Dendritic cell treated with granulocyte-macrophage colony-stimulating factor and Interleukin-4, amounts not matched to agents 40 ng/mL and 50 ng/mL, for 4 days (primary cell): ENCODE measurements around the gene PIM1.
"Not testable (repeated sequence)": the region's sequence is repeated elsewhere in the genome, so short reads cannot be mapped to it uniquely, and the experiment has no call there.

Experiments
- H3K27ac Mint-ChIP-seq: one replicate; pipeline ENCODE4 v1.8.0; 2022; ENCODE audit warnings: mild to moderate bottlenecking, mixed read lengths
- H3K27me3 Mint-ChIP-seq: one replicate; pipeline ENCODE4 v1.8.0; 2022; ENCODE audit warnings: mild to moderate bottlenecking, mixed read lengths
- H3K36me3 Mint-ChIP-seq: one replicate; pipeline ENCODE4 v1.8.0; 2022; ENCODE audit warnings: low read depth, mixed read lengths
- H3K4me1 Mint-ChIP-seq: one replicate; pipeline ENCODE4 v1.8.0; 2022; ENCODE audit warnings: low read depth, mixed read lengths
- H3K4me3 Mint-ChIP-seq: one replicate; pipeline ENCODE4 v1.8.0; 2022; ENCODE audit warnings: mild to moderate bottlenecking, moderate library complexity, mixed read lengths
- H3K9me3 Mint-ChIP-seq: one replicate; pipeline ENCODE4 v1.8.0; 2022; ENCODE audit warnings: mixed read lengths
- intact Hi-C: fragments of 100-400 bp; cut with micrococcal nuclease; formaldehyde crosslinking; loops from one replicate; pipeline ENCODE4 v1.15.0; 2022

Gene PIM1

GRCh38 chr6:37171970-37172812 is 2.2 kb downstream of the PIM1 start:
- H3K27me3 Mint-ChIP-seq, result peaks cover 6% of the 10 kb centered on the region
- intact Hi-C loops, result loop anchor here (1.0 to 5.0 kb wide), 7 partner anchors 38 to 285 kb away; partner anchors contain the start of gene C6orf89

GRCh38 chr6:37172912-37173492 is 3.0 kb downstream of the PIM1 start:
- peaks cover 2% of the 10 kb centered on the region for H3K27me3 Mint-ChIP-seq
- intact Hi-C loops, result loop anchor here (1.0 to 5.0 kb wide), 6 partner anchors 37 to 286 kb away; partner anchors contain the start of gene C6orf89
- H3K27ac Mint-ChIP-seq, result no peak overlapping the region
- H3K4me1 Mint-ChIP-seq, result peaks cover 78% of the 10 kb centered on the region
- peak overlapping the region; percentile 2 for H3K4me3 Mint-ChIP-seq
- H3K9me3 Mint-ChIP-seq, result no peaks in the 10 kb centered on the region
- peaks cover 53% of the 10 kb centered on the region for H3K36me3 Mint-ChIP-seq

More at GRCh38 chr6:37171970-37172812, 2.2 kb downstream of the PIM1 start:
- Mint-ChIP-seq H3K4me1 (peaks cover 70% of the 10 kb centered on the region), H3K27ac (peak overlapping the region; percentile 90), H3K36me3 (peaks cover 53% of the 10 kb centered on the region), H3K4me3 (peak overlapping the region; percentile 81), H3K9me3 (no peaks in the 10 kb centered on the region)

GRCh38 chr6:37173493-37174195 is 3.7 kb downstream of the PIM1 start:
- peak overlapping the region; percentile 75 for H3K27ac Mint-ChIP-seq
- H3K4me1 Mint-ChIP-seq, result peaks cover 83% of the 10 kb centered on the region
- peaks cover 53% of the 10 kb centered on the region for H3K36me3 Mint-ChIP-seq
- H3K4me3 Mint-ChIP-seq, result no peak overlapping the region
- intact Hi-C loops, result loop anchor here (2.0 to 5.0 kb wide), 2 partner anchors 115 to 286 kb away; partner anchors contain the start of gene C6orf89
- no peaks in the 10 kb centered on the region for H3K27me3 Mint-ChIP-seq
- H3K9me3 Mint-ChIP-seq, result no peaks in the 10 kb centered on the region

- H3K27me3 Mint-ChIP-seq, result no peaks in the 10 kb centered on the region
- intact Hi-C loops, result loop anchor here (5.0 kb wide), 1 partner anchor 287 kb away; the partner anchor contains the start of gene C6orf89
- H3K9me3 Mint-ChIP-seq, result no peaks in the 10 kb centered on the region
- H3K27ac Mint-ChIP-seq, result peak overlapping the region; percentile 75
- H3K4me1 Mint-ChIP-seq, result peaks cover 78% of the 10 kb centered on the region
- peak overlapping the region; percentile 64 for H3K4me3 Mint-ChIP-seq
- peaks cover 53% of the 10 kb centered on the region for H3K36me3 Mint-ChIP-seq
Observed at GRCh38 chr6:37174196-37174514, 4.2 kb downstream of the PIM1 start.

GRCh38 chr6:37174515-37175331 is 4.8 kb downstream of the PIM1 start:
- Mint-ChIP-seq H3K27me3 (no peaks in the 10 kb centered on the region), H3K9me3 (no peaks in the 10 kb centered on the region), H3K36me3 (peaks cover 53% of the 10 kb centered on the region), H3K27ac (peak overlapping the region; percentile 75), H3K4me3 (peak overlapping the region; percentile 64), H3K4me1 (peaks cover 74% of the 10 kb centered on the region)
- intact Hi-C loops, result loop anchor here (5.0 kb wide), 1 partner anchor 287 kb away; the partner anchor contains the start of gene C6orf89

GRCh38 chr6:37175332-37176267 is 5.6 kb downstream of the PIM1 start:
- Mint-ChIP-seq H3K9me3 (no peaks in the 10 kb centered on the region), H3K4me3 (peak overlapping the region; percentile 6), H3K4me1 (peaks cover 74% of the 10 kb centered on the region), H3K36me3 (peaks cover 53% of the 10 kb centered on the region), H3K27ac (peak overlapping the region; percentile 75), H3K27me3 (no peaks in the 10 kb centered on the region)
- intact Hi-C loops, result no loop called here

GRCh38 chr6:37176268-37177076 is 6.5 kb downstream of the PIM1 start:
- H3K4me1 Mint-ChIP-seq, result peaks cover 68% of the 10 kb centered on the region
- no peak overlapping the region for H3K4me3 Mint-ChIP-seq
- intact Hi-C loops, result no loop called here
- no peaks in the 10 kb centered on the region for H3K9me3 Mint-ChIP-seq
- H3K27me3 Mint-ChIP-seq, result no peaks in the 10 kb centered on the region
- peak overlapping the region; percentile 56 for H3K27ac Mint-ChIP-seq
- H3K36me3 Mint-ChIP-seq, result peaks cover 45% of the 10 kb centered on the region

- intact Hi-C loops, result no loop called here
- Mint-ChIP-seq H3K27ac (peak overlapping the region; percentile 38), H3K36me3 (peaks cover 37% of the 10 kb centered on the region)
Observed at GRCh38 chr6:37177077-37177934, 7.4 kb downstream of the PIM1 start.

GRCh38 chr6:37177935-37178517 is 8.1 kb downstream of the PIM1 start:
- no peaks in the 10 kb centered on the region for H3K27me3 Mint-ChIP-seq
- H3K9me3 Mint-ChIP-seq, result no peaks in the 10 kb centered on the region
- peaks cover 30% of the 10 kb centered on the region for H3K36me3 Mint-ChIP-seq
- peak overlapping the region; percentile 38 for H3K27ac Mint-ChIP-seq
- intact Hi-C loops, result no loop called here
- peaks cover 55% of the 10 kb centered on the region for H3K4me1 Mint-ChIP-seq
- no peak overlapping the region for H3K4me3 Mint-ChIP-seq

More at GRCh38 chr6:37177077-37177934, 7.4 kb downstream of the PIM1 start:
- Mint-ChIP-seq H3K27me3 (no peaks in the 10 kb centered on the region), H3K9me3 (no peaks in the 10 kb centered on the region), H3K4me1 (peaks cover 60% of the 10 kb centered on the region), H3K4me3 (no peak overlapping the region)

- Mint-ChIP-seq H3K4me1 (peaks cover 38% of the 10 kb centered on the region), H3K27me3 (no peaks in the 10 kb centered on the region), H3K4me3 (no peak overlapping the region), H3K9me3 (no peaks in the 10 kb centered on the region), H3K36me3 (peaks cover 10% of the 10 kb centered on the region), H3K27ac (no peak overlapping the region)
- intact Hi-C loops, result no loop called here
Observed at GRCh38 chr6:37180075-37180474, 10.1 kb downstream of the PIM1 start.

GRCh38 chr6:37180610-37181009 is 10.7 kb downstream of the PIM1 start:
- H3K27me3 Mint-ChIP-seq, H3K27ac Mint-ChIP-seq, intact Hi-C loops, H3K36me3 Mint-ChIP-seq, H3K4me3 Mint-ChIP-seq, H3K9me3 Mint-ChIP-seq: not testable (repeated sequence)
- peaks cover 36% of the 10 kb centered on the region for H3K4me1 Mint-ChIP-seq
